CD4-positive, alpha-beta T cell (primary cell): ENCODE measurements around the gene ICE2. TPM values are rescaled to one million over a fixed set of nuclear protein-coding genes. Genes with fewer than 3 reads are reported as not detected.

Experiments
- ATAC-seq: fragments of 200-7000 bp; cut with Tn5 transposase; one replicate; pipeline ENCODE4 v1.10.0; 2022; ENCODE audit warnings: mild to moderate bottlenecking; ENCODE audit not compliant: poor library complexity
- CTCF ChIA-PET: fragments of 350-600 bp; sonication (Branson Sonifier 250); formaldehyde crosslinking; loops from one replicate; lab custom pipeline; 2021; ENCODE audit warnings: antibody characterized with exemption, inconsistent platforms; lab: Charles Lee
- POLR2A ChIA-PET: fragments of 350-600 bp; sonication (Branson Sonifier 250); formaldehyde crosslinking; loops from one replicate; lab custom pipeline; 2021; ENCODE audit warnings: antibody characterized with exemption, inconsistent platforms; lab: Charles Lee
- DNase-seq, 14 experiments: peaks; one replicate each; pipeline ENCODE4 v3.0.0-alpha.2; 2013 to 2020; ENCODE audit warnings: mixed read lengths in 2 of 14
- H3K27ac ChIP-seq, 2 donors: one replicate each; pipeline versions ENCODE4 v1.5.1 to v1.7.0; 2013; ENCODE audit warnings: low read length in 2 of 2, low read depth in 1 of 2, mild to moderate bottlenecking in 1 of 2
- H3K27me3 ChIP-seq, 2 experiments: 1 replicate in 1 of 2; 2 replicates in 1 of 2; pipeline versions ENCODE4 v1.6.1 to v1.7.0; 2013; ENCODE audit warnings: low read length in 2 of 2, control low read depth in 1 of 2, mild to moderate bottlenecking in 1 of 2, moderate library complexity in 1 of 2; ENCODE audit not compliant: insufficient read depth in 2 of 2, control insufficient read depth in 1 of 2
- H3K36me3 ChIP-seq: one replicate; pipeline ENCODE4 v1.6.1; 2013; ENCODE audit warnings: low read length, control low read depth; ENCODE audit not compliant: insufficient read depth
- H3K4me1 ChIP-seq: one replicate; pipeline ENCODE4 v1.6.1; 2013; ENCODE audit warnings: low read length, control low read depth; ENCODE audit not compliant: insufficient read depth
- H3K4me3 ChIP-seq: one replicate; pipeline ENCODE4 v1.5.1; 2013; ENCODE audit warnings: mild to moderate bottlenecking, low read length, moderate library complexity
- H3K9me3 ChIP-seq, 2 experiments: 1 replicate in 1 of 2; 2 replicates in 1 of 2; pipeline versions ENCODE4 v1.6.1 to v1.7.0; 2013; ENCODE audit warnings: low read length in 2 of 2, mild to moderate bottlenecking in 2 of 2, control low read depth in 1 of 2, moderate library complexity in 1 of 2; ENCODE audit not compliant: control insufficient read depth in 1 of 2, insufficient read depth in 1 of 2
- H3K27ac Mint-ChIP-seq: one replicate; pipeline ENCODE4 v1.8.0; 2020; ENCODE audit warnings: mixed read lengths
- H3K27me3 Mint-ChIP-seq: one replicate; pipeline ENCODE4 v1.8.0; 2021; ENCODE audit warnings: mixed read lengths
- H3K36me3 Mint-ChIP-seq: one replicate; pipeline ENCODE4 v1.8.0; 2021; ENCODE audit warnings: low read depth, mixed read lengths
- H3K4me1 Mint-ChIP-seq: one replicate; pipeline ENCODE4 v1.8.0; 2021; ENCODE audit warnings: low read depth, mixed read lengths
- H3K4me3 Mint-ChIP-seq: one replicate; pipeline ENCODE4 v1.8.0; 2020; ENCODE audit warnings: mild to moderate bottlenecking, mixed read lengths
- H3K9me3 Mint-ChIP-seq: one replicate; pipeline ENCODE4 v1.8.0; 2020; ENCODE audit warnings: mixed read lengths
- intact Hi-C, 2 experiments: fragments of 100-400 bp; cut with DNase I in 1 of 2; cut with micrococcal nuclease in 1 of 2; formaldehyde crosslinking; loops; one replicate each; pipeline versions ENCODE4 v1.15.1 to v1.9.0; 2023 to 2025; cut with DNase I, micrococcal nuclease
- total RNA-seq, 174 experiments: library from RNA in 2 of 174; stranded (reverse) in 2 of 174; gene quantifications; one replicate each; pipeline ENCODE4 v1.2.3 and lab custom pipeline; 2021 to 2026
- TF ChIP-seq, protein P1 (sequence below): fragments of 200-600 bp; IDR thresholded peaks from one replicate; pipeline ENCODE4 v1.8.0; 2022; ENCODE audit warnings: antibody characterized with exemption, mild to moderate bottlenecking

ICE2 gene
- total RNA-seq, 2 experiments from 2014 or later: 20.4 to 23.4 TPM

DNA sequence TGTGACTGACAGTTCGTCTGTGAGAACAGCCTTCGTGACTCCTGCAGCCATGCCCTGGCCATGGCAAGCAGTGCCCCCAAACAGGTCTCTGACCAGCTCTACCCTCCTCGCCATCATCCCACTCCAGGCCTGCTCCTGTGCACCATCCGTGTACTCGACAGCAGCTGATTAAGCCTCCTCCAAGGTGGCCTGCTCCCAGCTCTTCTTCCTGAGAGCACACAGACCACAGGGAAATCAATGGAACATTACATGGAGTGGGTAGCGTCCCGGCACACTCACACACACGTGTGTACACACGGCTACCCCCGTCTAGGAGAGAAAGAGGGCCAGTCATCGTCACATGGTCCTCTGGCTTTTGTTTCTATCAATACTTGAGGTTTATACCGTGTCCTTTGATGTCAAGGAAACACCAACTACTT, 102.3 kb downstream of the ICE2 start:
- CTCF ChIA-PET: interaction anchor here (0.9 kb wide), 1 partner anchor 14 kb away, joined by 3 read pairs; no protein-coding TSS in a partner anchor
- no peaks in the 10 kb centered on the region for H3K9me3 Mint-ChIP-seq
- Histone ChIP-seq H3K4me3 (no peak overlapping the region), H3K27me3 (no peaks in the 10 kb centered on the region), H3K9me3 (no peaks in the 10 kb centered on the region), H3K4me1 (peaks cover under 1% of the 10 kb centered on the region), H3K27ac (no peak overlapping the region), H3K36me3 (peaks cover 63% of the 10 kb centered on the region)
- no peak overlapping the region for H3K27ac Mint-ChIP-seq
- ATAC-seq (no peak), DNase-seq (no peak)
- H3K4me1 Mint-ChIP-seq: no peaks in the 10 kb centered on the region
- POLR2A ChIA-PET: no interaction called here
- no peak overlapping the region for H3K4me3 Mint-ChIP-seq
- peaks cover 60% of the 10 kb centered on the region for H3K36me3 Mint-ChIP-seq
- H3K27me3 Mint-ChIP-seq: no peaks in the 10 kb centered on the region
- intact Hi-C loops: loop anchor here in 1 of 2 experiments (10.0 kb wide), 1 partner anchor 62 kb away; no protein-coding TSS in a partner anchor
- TF ChIP-seq, protein P1, sequence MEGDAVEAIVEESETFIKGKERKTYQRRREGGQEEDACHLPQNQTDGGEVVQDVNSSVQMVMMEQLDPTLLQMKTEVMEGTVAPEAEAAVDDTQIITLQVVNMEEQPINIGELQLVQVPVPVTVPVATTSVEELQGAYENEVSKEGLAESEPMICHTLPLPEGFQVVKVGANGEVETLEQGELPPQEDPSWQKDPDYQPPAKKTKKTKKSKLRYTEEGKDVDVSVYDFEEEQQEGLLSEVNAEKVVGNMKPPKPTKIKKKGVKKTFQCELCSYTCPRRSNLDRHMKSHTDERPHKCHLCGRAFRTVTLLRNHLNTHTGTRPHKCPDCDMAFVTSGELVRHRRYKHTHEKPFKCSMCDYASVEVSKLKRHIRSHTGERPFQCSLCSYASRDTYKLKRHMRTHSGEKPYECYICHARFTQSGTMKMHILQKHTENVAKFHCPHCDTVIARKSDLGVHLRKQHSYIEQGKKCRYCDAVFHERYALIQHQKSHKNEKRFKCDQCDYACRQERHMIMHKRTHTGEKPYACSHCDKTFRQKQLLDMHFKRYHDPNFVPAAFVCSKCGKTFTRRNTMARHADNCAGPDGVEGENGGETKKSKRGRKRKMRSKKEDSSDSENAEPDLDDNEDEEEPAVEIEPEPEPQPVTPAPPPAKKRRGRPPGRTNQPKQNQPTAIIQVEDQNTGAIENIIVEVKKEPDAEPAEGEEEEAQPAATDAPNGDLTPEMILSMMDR: no peak

DNA sequence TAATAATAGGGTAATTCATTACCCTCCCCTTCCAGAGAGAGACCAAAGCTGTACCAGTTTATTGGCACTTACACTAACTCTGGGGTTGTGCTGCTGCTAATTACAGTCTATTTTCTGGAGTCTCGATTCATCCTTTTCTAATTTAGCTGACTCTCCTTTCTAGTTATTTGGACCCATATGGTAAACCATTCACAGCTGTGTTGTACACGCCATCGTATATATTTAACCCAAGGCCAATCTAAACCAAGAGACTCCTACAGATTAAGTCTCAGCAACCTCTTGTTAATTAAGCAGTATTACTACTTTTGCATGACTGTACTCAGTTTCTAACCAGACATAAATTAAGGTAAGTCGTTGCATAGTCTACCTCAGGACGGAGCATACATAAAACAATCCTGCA, 103.6 kb downstream of the ICE2 start:
- POLR2A ChIA-PET: no interaction called here

DNA sequence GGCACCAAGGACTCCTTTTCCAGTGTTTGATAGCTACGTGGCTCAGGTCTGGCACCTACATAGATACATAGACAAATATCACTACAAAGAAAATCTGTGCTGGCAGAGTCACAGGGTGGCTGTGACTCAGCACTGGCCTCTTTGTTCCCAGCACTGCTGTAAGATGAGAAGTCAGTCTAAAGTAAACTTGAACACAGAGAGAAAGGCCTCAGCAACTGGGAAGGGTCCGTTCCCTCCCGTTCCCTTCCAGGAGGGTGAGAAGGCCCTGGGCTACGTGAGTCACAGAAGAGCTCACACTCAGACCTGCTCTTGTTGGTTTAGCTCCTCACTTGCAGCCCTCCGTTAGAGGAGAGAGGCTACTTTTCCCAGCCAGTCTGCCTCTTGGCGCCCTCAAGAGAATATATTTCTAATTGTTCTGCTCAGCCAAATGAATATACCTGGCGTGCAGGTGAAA, 104.3 kb downstream of the ICE2 start:
- Mint-ChIP-seq H3K4me3 (no peak overlapping the region), H3K27ac (no peak overlapping the region), H3K27me3 (no peaks in the 10 kb centered on the region), H3K9me3 (no peaks in the 10 kb centered on the region), H3K4me1 (no peaks in the 10 kb centered on the region), H3K36me3 (peaks cover 55% of the 10 kb centered on the region)
- no peaks in the 10 kb centered on the region for H3K27me3 ChIP-seq
- H3K9me3 ChIP-seq: no peaks in the 10 kb centered on the region
- ATAC-seq (no peak), DNase-seq (no peak)
- no peak overlapping the region for H3K27ac ChIP-seq
- intact Hi-C loops: loop anchor here in 1 of 2 experiments (5.0 to 10.0 kb wide), 3 partner anchors 53 to 962 kb away; no protein-coding TSS in a partner anchor
- CTCF ChIA-PET: interaction anchor here (0.5 kb wide), 1 partner anchor 1760 kb away, joined by 3 read pairs; no protein-coding TSS in a partner anchor
- H3K36me3 ChIP-seq: peaks cover 59% of the 10 kb centered on the region
- TF ChIP-seq, protein P1: no peak
- POLR2A ChIA-PET: no interaction called here
- H3K4me1 ChIP-seq: peaks cover 8% of the 10 kb centered on the region
- H3K4me3 ChIP-seq: no peak overlapping the region

More for the DNA sequence above, 103.6 kb downstream of the ICE2 start:
- H3K4me3 ChIP-seq: no peak overlapping the region
- peaks cover 8% of the 10 kb centered on the region for H3K4me1 ChIP-seq
- H3K27me3 ChIP-seq: no peaks in the 10 kb centered on the region
- Mint-ChIP-seq H3K4me3 (no peak overlapping the region), H3K36me3 (peaks cover 58% of the 10 kb centered on the region), H3K4me1 (no peaks in the 10 kb centered on the region), H3K9me3 (no peaks in the 10 kb centered on the region), H3K27me3 (no peaks in the 10 kb centered on the region), H3K27ac (no peak overlapping the region)
- ATAC-seq: no peak
- DNase-seq: no peak
- no peak overlapping the region for H3K27ac ChIP-seq
- CTCF ChIA-PET: no interaction called here
- peaks cover 59% of the 10 kb centered on the region for H3K36me3 ChIP-seq
- TF ChIP-seq, protein P1: no peak
- no peaks in the 10 kb centered on the region for H3K9me3 ChIP-seq
- intact Hi-C loops: loop anchor here in 1 of 2 experiments (10.0 kb wide), 1 partner anchor 61 kb away; no protein-coding TSS in a partner anchor
